Activated naive CD4-positive, alpha-beta T cell treated with Interleukin-2 at 50 U/mL for 16 hours (primary cell): ENCODE results near the gene RBM27.
"Not testable (repeated sequence)": the region's sequence is repeated elsewhere in the genome, so short reads cannot be mapped to it uniquely, and the experiment has no call there.

Experiments
- DNase-seq: peaks from one replicate; pipeline ENCODE4 v3.0.0-alpha.2; 2020

Gene RBM27

GRCh38 chr5:146206257-146206656 lies 2.9 kb downstream of the RBM27 start:
- no peak for DNase-seq

GRCh38 chr5:146208916-146209522 lies 5.6 kb downstream of the RBM27 start:
- no peak for DNase-seq

DNA sequence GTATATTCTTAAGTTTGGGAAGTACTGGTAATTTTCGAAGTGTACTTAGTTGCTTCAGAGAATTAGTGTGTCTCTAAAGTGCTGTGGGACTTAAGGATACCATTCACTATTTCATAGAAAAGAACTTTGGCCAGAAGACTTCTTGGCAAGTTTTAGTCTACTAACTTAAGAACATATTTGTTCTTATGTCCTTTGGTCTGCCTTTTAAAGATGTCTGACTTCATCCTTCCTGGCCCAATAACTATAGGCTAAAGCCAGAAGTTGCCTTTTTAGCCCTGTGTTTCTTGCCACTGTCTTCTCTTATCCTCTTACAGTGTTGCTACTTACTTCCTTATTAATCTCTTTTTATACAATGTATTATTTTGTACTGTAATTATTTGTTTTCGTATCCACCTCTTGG lies 6.3 kb downstream of the RBM27 start:
- no peak for DNase-seq

- not testable (repeated sequence) for DNase-seq
Measured at GRCh38 chr5:146210810-146211209, 7.4 kb downstream of the RBM27 start.

- no peak for DNase-seq
Measured at GRCh38 chr5:146213210-146213826, 9.9 kb downstream of the RBM27 start.

DNA sequence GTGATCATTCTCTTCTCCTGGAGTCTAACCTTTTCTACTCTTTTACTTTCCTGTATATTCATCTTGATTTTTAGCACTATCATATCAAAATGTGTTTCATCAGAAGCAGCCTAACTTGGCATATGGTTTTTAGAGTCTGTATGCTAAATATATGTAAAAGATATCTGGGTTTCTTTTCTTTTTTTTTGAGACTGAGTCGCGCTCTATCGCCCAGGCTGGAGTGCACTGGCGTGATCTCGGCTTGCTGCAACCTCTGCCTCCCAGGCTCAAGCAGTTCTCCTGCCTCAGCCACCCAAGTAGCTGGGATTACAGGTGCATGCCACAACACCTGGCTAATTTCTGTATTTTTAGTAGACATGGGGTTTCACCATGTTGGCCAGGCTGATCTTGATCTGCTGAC lies 11.5 kb downstream of the RBM27 start:
- not testable (repeated sequence) for DNase-seq

GRCh38 chr5:146218168-146218567 lies 14.8 kb downstream of the RBM27 start:
- no peak for DNase-seq

DNA sequence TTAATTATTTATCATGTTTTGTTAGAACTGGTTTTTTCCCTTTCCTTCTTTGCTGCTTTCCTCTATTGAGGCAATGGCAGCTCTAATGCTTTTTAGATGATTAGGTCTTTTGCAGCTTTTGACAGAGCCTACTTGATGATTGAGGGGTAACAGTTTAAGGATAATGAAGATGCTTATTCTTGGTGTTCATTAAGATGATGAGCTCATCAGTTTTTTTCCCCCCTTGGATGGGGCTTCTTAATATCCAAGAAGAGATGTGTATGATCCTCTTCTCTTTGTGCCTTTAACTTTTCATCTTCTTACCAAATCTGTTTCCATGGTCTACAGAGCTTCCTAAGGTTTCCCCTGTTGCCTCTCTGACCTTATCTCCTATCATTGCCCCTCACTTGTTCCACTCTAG lies 15.8 kb downstream of the RBM27 start:
- DNase-seq: no peak

- no peak for DNase-seq
Measured at GRCh38 chr5:146221234-146221633, 17.8 kb downstream of the RBM27 start.

DNA sequence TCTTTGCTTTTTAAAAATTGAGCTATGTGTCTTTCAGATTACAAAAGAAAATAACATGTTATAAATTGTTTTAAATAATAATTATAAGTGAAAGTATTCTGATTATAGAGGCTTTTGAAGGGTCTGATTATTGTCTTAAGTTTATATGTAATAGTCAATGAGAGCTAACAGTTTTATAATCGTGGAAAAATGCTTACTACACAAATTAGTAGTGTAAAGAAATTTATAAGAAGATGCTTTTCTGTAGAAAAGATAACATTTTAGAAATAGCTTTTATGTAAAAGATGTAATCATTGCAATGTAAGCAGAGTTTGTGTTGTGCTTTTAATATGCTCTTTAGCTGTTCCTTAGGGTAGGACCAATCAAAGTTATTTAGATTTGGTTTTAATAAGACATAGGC lies 18.6 kb downstream of the RBM27 start:
- no peak for DNase-seq

DNA sequence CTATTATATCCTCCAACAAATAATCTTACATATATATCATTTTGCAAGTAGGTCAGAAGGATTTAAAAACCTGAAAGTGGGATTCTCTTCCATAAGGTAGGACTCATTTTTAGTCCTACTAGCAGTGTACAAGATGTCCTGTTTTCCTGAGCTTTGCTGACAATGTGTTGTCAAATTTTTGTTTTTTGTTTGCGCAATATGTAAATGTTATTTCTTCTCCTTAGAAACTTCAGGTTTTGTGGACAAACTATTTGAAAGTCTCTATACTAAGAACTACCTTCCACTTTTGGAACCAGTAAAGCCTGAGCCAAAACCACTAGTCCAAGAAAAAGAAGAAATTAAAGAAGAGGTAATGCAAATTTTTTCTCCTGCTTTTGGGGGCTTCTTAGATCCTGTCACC lies 19.8 kb downstream of the RBM27 start:
- DNase-seq: no peak

DNA sequence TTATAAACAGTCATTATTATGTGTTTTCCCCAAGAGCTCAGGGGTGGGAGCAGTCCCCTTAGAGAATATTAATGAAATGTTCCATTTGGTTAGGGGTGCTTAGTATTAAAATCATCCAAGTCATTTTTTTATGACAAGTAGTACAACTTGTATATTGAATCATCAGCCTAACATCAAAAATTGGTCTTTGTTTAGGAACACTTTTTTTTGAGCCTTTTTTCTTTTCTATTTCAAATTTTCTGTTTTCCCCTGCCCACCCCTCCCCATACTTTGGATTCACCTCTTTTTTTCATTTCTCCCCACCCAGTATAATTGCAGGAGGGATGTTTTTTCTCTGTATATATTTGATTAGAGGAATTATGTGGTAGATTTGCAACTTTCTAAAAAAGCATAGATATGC lies 25.8 kb downstream of the RBM27 start:
- no peak for DNase-seq

GRCh38 chr5:146232223-146232622 lies 28.8 kb downstream of the RBM27 start:
- no peak for DNase-seq

DNA sequence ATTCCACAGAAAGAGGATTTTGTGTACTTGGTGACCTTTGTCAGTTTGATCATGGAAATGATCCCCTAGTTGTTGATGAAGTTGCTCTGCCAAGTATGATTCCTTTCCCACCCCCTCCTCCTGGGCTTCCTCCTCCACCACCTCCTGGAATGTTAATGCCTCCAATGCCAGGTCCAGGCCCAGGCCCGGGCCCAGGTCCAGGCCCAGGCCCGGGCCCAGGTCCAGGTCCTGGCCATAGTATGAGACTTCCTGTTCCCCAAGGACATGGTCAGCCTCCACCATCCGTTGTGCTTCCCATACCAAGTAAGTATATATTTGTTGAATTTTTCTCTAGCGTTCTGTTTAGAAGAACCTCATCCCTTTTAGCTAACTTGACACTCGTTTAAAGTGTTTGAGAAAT lies 30.0 kb downstream of the RBM27 start:
- no peak for DNase-seq

DNA sequence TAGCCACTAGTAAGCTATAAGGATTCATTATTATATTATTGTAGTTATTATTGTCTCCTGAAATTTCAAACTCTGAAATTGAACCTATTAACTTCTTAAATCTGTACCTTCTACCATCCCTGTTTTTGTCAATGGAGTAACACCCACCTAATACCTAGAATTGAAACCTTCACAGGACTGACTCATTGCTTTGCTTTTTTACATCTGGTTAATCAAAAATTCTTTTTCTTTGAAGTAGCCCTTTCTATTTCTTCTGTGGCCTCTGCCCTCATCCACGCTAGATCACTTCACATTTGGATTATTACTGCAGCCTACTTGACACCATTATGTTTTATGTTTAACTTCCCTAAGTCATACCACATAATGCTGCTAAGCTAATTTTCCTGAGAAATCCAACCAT lies 35.6 kb downstream of the RBM27 start:
- DNase-seq: no peak

DNA sequence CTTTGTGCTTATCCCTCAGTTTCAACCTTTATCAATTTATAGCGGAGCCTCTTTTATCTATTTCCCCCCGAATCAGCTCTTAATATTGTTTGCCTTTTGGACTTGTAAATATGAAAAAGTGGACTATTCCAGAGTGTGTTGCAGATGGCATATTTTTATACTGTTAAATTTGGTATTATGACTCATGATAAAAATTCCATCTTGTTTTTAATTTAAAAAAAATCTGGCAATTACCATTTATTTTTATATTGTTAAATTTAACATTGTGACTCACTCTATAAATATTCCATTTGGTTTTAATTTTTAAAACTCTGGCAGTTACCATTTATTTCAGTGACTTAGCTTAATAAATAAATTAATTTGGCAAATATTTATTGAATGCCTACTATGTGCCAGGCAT lies 37.5 kb downstream of the RBM27 start:
- DNase-seq: no peak

DNA sequence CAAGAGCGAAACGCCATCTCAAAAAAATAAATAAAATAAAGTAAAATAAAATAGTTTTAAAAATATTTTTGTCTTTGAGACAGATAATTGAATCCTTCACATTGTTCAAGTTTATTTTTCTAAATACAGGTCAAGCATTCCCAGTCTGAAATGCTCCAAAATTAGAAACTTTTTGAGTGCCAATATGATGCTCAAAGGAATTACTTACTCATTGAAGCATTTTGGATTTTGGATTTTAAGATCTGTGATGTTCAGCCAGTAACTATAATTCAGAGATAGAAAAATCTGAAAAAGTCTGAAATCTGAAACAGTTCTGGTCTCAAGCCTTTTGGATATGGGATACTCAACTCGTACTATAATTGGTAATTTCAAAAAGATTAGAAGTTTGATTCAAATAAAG lies 39.8 kb downstream of the RBM27 start:
- DNase-seq: no peak

DNA sequence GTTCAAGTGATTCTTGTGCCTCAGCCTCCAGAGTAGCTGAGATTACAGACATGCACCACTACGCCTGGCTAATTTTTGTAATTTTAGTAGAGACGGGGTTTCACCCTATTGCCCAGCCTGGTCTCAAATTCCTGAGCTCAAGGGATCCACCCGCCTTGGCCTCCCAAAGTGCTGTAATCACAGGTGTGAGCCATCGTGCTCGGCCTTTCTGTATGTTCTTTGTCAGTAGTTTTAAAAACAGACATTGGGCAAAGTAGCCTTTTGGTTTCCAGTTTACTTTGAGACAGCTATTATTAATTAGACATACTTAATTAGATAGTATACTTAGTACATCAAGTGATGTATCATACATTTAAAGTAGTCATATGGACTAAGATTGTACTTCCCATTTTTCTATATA lies 45.2 kb downstream of the RBM27 start:
- no peak for DNase-seq

DNA sequence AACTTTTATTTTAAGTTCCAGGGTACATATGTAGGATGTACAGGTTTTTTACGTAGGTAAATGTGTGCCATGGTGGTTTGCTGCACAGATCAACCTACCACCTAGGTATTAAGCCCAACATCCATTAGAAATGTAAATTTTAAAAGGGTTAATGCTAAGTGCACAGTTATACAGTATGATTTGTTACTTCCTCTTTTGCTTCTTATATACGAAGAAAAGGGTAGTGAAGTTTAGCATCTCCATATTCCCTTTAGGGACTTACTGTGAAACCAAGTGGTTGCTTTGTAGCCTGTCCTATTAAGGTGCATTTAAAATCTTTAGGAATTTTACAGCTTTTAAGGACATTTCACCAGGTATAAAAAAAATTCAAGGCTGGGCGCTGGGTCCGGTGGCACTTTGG lies 46.4 kb downstream of the RBM27 start:
- DNase-seq: no peak
